HG03095 (cell line): ENCODE measurements around the gene KRTAP6-1.

Experiments used
- ATAC-seq: cut with Tn5 transposase; IDR thresholded peaks from one replicate; pipeline ENCODE4 v1.9.1; 2021; ENCODE audit warnings: moderate library complexity; ENCODE audit not compliant: unreplicated experiment

KRTAP6-1 gene

DNA sequence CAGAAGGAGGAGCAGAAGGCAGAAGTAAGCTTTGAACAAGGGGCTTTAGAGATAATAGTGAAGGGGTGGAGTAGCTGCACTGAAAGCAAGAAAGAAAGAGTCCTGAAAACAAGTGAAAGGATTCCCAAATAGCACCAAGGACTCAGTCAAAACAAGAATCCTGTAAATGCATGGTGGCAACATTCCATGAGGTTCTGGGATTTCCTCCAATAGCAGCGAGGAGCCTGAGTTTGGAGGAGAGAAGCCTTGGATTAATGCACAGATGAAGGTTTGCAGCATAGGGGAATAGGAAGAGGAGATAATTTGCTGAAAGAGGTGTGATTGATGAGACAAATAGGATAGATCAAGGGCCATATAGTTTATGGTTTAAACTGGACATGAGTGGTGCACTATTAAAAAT lies 34.4 kb downstream of the KRTAP6-1 start:
- no peak for ATAC-seq

DNA sequence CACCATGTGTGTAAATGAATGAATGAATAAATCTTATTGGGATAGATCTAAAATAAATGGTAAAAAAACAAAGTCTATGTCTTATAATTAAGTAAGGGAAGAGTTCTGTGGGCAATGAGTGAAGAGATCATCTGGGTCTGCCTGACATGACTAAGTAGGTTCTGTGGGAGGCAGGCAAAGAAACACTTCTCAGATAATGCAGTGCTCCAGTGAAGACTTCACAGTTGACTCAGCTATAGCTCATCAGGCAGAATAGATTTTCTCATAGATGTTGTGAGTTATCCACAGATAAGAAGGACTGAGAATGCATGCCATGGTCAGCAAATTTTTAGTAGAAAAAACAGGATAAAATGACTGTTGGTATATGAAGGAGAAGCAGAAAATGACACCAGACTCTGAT lies 36.0 kb downstream of the KRTAP6-1 start:
- ATAC-seq, result no peak

DNA sequence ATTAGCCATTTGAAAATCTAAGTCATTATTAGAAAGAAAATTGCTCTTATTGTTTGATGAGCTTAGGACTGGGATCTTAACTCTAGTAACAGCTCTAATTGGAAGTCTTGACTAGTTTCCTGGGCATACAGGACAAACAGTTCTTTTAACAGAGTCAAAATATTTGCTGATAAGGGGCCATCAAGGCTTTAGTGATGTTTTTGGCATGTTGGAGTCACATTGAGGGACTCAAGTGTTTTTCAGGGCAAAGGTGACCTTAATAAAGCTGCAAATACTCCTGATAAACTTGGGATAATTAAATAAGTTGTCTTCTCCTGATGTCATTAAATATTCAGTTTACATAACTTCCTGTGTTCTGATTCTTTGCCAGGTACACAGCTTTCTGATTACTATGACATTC lies 46.1 kb downstream of the KRTAP6-1 start:
- no peak for ATAC-seq

DNA sequence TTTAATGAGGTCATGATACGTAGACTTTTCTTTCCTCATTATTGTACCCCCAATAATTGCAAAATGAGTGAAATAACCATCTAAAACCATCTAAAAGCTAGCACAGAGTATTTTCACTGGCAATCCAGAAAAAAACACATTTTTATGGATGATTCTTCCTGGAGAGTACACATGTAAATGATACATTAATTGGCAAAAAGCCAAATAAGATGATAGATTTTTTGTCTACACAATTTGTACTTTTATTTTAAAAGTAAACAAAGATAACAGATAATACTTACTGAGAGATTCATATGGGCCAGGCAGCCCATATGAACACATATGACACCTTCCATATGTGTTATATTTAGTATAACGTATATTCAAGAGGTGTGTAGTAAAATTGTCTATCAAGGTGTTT lies 50.1 kb downstream of the KRTAP6-1 start:
- ATAC-seq, result no peak
